WI38 (cell line): ENCODE measurements around the gene ALCAM.

Experiments
- H3K4me3 ChIP-seq: 2 replicates; pipeline ENCODE4 v1.5.1; 2011; ENCODE audit warnings: low read depth, mild to moderate bottlenecking, control low read depth, low read length
- TF ChIP-seq, protein P1 (sequence below): IDR thresholded peaks from 2 replicates; pipeline ENCODE4 v1.5.1; 2012; ENCODE audit warnings: low read depth, mild to moderate bottlenecking, control low read depth, low read length

Gene ALCAM

DNA sequence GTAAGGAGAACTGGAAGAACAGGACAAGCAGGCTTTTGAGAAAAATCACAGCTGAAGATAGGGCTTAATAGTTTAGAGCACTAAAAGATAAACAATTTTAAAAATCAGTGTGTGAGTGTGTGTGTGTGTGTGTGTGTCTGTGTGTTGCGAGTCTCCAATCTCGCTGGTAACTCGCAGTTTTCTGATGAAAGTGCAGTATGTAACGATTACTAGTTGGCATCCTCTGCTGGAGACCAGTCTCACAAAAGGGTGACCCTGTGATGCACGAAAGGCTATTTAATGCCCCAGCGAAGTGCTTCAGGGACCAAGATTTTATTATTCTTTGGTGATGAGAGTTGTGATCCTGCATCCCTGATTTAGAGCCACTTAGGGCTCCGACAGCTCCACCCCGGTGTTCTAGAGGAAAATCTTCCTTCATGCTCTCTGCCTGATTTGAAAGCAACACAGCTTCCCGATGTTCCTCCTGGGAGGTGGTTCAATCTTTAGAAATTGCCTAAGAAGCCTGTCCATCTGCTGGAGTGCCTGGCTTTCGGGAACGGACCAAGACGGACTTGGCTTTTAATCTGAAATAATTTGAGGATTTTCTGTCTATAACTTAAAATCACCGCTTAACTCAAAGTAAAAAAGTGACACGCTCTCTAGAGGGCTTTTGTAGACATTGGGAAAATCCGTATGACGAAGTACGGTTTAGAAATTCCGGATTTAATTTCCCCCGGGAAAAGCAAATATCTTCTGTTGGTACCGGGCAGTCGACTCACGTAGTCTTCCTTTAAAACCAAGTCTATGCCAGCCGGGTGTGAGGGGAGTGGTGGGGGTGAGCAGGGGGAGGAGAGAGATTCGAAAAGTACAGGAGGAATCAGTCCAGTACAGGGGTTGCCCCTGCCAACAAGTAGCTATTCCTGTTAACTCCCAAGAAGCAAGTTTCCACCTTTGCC, 1.1 kb upstream of the ALCAM start:
- TF ChIP-seq, protein P1, sequence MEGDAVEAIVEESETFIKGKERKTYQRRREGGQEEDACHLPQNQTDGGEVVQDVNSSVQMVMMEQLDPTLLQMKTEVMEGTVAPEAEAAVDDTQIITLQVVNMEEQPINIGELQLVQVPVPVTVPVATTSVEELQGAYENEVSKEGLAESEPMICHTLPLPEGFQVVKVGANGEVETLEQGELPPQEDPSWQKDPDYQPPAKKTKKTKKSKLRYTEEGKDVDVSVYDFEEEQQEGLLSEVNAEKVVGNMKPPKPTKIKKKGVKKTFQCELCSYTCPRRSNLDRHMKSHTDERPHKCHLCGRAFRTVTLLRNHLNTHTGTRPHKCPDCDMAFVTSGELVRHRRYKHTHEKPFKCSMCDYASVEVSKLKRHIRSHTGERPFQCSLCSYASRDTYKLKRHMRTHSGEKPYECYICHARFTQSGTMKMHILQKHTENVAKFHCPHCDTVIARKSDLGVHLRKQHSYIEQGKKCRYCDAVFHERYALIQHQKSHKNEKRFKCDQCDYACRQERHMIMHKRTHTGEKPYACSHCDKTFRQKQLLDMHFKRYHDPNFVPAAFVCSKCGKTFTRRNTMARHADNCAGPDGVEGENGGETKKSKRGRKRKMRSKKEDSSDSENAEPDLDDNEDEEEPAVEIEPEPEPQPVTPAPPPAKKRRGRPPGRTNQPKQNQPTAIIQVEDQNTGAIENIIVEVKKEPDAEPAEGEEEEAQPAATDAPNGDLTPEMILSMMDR = no peak
- peak overlapping the region; percentile 96 for H3K4me3 ChIP-seq

DNA sequence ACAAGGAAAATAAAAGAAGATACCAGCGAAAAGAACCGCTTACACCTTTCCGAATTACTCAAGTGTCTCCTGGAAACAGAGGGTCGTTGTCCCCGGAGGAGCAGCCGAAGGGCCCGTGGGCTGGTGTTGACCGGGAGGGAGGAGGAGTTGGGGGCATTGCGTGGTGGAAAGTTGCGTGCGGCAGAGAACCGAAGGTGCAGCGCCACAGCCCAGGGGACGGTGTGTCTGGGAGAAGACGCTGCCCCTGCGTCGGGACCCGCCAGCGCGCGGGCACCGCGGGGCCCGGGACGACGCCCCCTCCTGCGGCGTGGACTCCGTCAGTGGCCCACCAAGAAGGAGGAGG, 325 bp downstream of the ALCAM start:
- H3K4me3 ChIP-seq = peak overlapping the region; percentile 96
- TF ChIP-seq, protein P1 = no peak

DNA sequence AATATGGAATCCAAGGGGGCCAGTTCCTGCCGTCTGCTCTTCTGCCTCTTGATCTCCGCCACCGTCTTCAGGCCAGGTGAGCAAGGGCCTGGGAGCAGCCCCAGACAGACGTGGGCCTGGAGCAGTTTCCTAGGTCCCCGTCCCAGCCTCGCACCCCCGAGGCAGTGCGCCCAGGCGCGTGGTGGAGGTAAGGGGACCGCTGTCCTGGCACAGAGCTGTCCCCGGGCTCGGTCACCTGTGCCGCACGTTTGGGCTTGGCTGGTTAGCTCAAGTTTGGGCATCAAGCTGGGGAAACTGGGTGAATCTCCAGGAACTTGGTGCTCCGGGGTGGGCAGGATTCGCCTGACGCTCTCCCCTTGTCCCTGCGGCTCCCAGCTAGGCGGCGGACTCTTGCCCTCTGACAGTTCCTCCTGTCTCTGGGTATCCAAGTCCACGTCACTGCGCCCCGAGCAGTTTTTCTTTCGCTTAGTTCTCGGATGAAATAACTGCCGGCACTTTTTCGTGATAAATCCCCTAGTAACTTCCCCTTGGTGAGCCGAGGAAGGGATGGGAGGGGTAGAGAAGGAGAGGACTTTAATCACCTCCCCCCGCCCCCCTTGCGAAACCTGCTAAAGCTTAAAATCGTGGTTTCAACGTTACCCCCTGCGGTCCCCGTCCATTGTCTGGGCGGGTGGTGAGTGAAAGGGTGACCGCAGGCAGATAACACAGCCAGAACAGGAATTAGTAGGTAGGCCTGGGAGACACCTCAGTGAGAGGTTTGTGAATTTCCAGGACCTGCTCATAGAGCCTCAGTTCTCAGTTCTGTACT, 901 bp downstream of the ALCAM start:
- TF ChIP-seq, protein P1 = peak; percentile 16; the same call in 1 of the 2 replicates
- H3K4me3 ChIP-seq = peak overlapping the region; percentile 96

DNA sequence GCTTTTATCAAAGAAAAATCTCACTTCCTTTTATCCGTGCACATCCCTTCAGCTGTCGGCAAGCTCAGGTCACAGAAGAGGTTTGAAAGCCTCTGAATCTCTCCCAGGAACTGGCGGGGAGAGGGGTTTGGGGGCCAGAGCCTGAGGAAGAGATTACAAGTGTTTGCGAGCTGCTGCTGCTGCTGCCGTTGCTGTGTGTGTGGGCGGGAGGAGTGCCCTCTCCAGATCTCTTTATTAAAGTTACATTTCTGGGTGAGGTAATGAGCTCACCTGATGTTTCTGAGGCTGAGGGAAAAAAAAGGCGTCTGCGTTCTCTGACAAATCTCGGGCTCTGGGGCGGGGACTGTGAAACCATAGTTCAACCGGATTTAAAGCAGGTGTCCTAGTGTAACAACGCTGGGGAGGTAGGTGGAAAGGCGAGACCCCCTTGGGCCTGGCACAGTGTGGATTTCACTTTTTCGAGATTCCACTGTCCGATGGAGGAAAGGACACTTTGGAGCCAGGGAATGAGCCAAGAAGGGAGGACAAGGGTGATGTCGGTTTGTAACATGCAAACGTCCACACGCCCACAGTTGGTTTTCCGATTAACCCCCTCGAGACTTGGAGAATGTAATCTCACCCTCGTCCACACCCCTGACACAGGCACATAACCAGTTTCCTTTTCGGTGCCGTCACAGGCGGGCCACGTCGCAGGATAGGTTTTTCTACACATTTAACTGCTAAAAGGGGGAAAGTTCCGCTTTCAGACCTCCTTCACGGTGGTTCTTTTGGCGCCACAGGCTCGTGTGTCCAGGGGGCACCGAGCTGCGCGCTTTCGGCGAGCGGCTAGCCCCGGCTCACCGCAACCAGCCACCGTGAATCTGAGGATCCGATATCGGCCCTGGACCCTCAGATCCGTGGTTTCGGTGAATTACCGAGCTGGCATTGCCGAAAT, 2.1 kb downstream of the ALCAM start:
- H3K4me3 ChIP-seq = peak overlapping the region; percentile 96
- TF ChIP-seq, protein P1 = no peak

DNA sequence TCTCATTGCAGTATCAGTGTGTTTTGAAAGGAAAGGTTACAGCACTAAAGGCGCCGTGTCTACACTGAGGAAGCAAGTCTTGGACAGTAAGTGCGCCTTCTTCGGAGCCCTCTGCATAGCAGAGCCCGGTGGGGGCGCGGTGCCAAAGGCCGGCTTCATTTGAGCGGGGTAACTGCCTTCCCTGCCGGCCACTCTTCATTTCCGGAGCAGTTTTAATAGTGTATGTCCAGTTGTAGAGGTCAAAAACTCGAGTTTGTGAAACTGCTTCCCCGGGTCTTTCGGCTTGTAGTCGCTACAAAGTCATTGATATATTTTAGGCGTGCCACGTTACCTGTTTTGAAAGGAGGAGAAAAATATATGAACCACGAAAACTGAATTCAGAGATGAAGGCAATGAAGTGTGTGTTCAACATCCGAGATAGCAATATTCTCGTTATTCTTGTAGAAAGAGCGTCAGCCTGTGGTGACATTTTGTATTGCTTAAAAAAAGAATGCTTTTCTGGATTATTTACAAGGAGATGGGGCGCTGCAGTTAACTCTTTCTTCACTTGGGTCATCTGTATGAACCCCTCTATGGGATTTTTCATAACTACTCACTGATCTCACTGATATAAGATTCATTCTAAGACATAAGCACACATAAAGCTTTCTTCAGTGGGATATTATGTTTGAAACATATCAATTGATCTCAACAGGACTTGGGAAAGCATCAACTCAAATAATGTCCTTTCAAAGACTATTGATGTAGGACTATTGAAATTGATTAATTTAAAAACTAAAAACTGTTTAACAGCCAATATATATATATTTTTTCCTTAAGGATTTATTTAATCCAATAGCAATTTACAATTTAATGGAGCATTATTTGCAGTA, 3.0 kb downstream of the ALCAM start:
- TF ChIP-seq, protein P1 = peak; percentile 57
- peak overlapping the region; percentile 96 for H3K4me3 ChIP-seq

DNA sequence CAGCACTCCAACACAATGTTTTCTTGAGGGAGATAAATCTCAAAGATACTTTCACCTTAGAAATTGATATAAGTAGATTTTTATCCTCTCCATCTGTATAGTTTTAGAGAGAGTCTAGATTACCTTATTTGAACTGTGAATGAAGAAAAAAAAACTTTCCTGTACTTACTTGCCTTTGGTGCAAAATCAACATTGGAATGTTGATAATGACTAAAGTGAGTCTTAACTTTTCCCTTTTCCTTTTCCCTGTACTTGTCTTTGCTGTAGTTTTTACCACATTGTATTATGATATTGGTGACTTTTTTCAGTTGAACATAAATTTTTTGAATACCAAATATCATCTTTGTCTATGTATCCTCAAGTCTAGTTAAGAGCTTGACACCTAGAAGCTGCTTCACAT, 6.7 kb downstream of the ALCAM start:
- no peak overlapping the region for H3K4me3 ChIP-seq
- TF ChIP-seq, protein P1 = no peak
